ENCODE measurements around the gene IL18BP. TPM values are rescaled to one million over a fixed set of nuclear protein-coding genes. Genes with fewer than 3 reads are reported as not detected.

IL18BP gene
- total RNA-seq, 1 donor from 2014 or later, result 19.8 TPM

DNA sequence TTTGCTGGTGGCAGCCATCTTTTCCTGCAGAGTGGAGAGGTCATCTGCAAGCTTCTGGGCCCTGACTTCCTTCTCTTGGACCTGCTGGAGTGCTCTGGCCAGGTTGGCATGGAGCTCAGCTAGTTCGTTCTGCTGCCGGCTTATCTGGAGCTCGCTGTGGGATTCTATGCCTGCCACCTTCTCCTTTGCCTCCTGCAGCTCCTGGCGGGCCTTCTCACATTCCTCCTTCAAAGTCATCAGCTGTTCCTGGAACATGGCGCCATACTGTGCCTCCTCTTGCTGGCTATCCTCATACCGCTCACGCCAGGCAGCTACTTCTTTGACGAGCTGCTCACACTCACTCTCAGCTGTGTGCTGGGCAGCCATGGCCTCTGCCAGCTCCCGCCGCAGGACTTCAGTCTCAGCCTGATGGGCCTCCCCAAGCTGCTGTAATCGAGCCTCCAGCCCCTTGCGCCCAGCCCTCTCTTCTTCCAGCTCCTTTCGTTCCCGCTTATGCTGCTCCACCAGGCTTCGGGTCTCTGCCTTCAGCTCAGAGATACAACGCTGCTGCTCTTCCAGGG lies 16.1 kb downstream of the IL18BP start:
- Mint-ChIP-seq H3K9me3 (ENCODE audit: low read depth) (no peaks in the 10 kb centered on the region), H3K36me3 (ENCODE audit: insufficient read depth) (peaks cover 37% of the 10 kb centered on the region), H3K27me3 (no peaks in the 10 kb centered on the region), H3K4me1 (ENCODE audit: low read depth) (no peaks in the 10 kb centered on the region), H3K4me3 (ENCODE audit: low read depth) (no peak overlapping the region), H3K27ac (peak overlapping the region; percentile 76)
- TF ChIP-seq, protein P1, sequence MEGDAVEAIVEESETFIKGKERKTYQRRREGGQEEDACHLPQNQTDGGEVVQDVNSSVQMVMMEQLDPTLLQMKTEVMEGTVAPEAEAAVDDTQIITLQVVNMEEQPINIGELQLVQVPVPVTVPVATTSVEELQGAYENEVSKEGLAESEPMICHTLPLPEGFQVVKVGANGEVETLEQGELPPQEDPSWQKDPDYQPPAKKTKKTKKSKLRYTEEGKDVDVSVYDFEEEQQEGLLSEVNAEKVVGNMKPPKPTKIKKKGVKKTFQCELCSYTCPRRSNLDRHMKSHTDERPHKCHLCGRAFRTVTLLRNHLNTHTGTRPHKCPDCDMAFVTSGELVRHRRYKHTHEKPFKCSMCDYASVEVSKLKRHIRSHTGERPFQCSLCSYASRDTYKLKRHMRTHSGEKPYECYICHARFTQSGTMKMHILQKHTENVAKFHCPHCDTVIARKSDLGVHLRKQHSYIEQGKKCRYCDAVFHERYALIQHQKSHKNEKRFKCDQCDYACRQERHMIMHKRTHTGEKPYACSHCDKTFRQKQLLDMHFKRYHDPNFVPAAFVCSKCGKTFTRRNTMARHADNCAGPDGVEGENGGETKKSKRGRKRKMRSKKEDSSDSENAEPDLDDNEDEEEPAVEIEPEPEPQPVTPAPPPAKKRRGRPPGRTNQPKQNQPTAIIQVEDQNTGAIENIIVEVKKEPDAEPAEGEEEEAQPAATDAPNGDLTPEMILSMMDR (IDR thresholded peaks at IDR 0.05; ENCODE audit: unreplicated experiment), result no peak
- no peak for DNase-seq (ENCODE audit: low spot score, unreplicated experiment)

DNA sequence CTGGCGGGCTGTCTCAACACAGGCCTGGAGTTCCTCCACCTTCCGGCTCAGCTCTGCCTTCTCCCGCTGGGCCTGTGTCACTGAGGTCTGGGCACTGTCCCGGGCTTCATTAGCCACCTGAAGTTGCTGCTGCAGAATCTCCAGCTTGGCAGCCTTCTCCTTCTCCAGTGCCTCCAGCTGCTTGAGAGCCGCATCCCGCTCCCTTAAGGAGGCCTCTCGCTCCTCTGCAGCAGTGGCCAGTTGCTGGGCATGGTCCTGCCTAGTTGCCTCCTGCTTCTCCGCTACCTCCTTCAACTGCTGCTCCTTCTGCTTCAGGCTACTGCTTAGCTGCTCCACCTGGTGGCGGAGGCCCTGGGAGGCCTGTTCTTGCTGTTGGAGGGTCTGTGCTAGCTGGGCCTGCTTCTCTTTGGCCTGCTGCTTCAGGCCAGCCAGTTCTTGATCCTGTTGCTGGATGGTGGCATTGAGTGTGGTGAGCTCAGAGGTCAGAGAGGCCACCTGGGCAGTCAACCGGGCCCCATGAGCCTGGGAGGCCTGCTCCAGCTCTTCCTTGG lies 16.9 kb downstream of the IL18BP start:
- H3K4me3 Mint-ChIP-seq (ENCODE audit: low read depth), result no peak overlapping the region
- H3K27ac Mint-ChIP-seq, result no peak overlapping the region
- H3K9me3 Mint-ChIP-seq (ENCODE audit: low read depth), result no peaks in the 10 kb centered on the region
- no peak for DNase-seq (ENCODE audit: low spot score, unreplicated experiment)
- no peaks in the 10 kb centered on the region for H3K27me3 Mint-ChIP-seq
- H3K36me3 Mint-ChIP-seq (ENCODE audit: insufficient read depth), result peaks cover 42% of the 10 kb centered on the region
- TF ChIP-seq, protein P1 (IDR thresholded peaks at IDR 0.05; ENCODE audit: unreplicated experiment), result peak; percentile 47
- no peaks in the 10 kb centered on the region for H3K4me1 Mint-ChIP-seq (ENCODE audit: low read depth)

DNA sequence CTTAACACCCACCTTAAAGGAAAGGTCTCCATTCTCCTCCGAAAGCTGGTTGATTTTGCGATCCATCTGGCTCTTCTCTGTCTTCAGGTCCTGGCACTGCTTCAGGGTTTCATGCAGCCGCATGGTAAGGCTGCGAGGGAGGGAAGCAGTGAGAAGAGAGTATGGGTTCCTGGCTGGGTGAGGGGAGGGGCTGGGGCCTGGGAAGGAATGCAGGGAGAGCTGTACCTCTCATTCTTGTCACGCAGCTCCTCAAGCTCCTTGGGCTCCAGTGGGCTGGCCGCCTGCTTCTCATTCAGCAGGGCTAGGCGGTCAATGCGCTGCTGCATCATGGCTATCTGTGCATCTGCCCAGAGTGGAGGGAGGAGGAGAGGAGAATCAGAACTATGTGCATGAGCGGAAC lies 19.5 kb downstream of the IL18BP start:
- H3K36me3 Mint-ChIP-seq (ENCODE audit: insufficient read depth), result peaks cover 44% of the 10 kb centered on the region
- no peaks in the 10 kb centered on the region for H3K4me1 Mint-ChIP-seq (ENCODE audit: low read depth)
- H3K9me3 Mint-ChIP-seq (ENCODE audit: low read depth), result no peaks in the 10 kb centered on the region
- no peaks in the 10 kb centered on the region for H3K27me3 Mint-ChIP-seq
- no peak for DNase-seq (ENCODE audit: low spot score, unreplicated experiment)
- H3K4me3 Mint-ChIP-seq (ENCODE audit: low read depth), result no peak overlapping the region
- peak overlapping the region; percentile 14 for H3K27ac Mint-ChIP-seq
- TF ChIP-seq, protein P1 (IDR thresholded peaks at IDR 0.05; ENCODE audit: unreplicated experiment), result no peak

DNA sequence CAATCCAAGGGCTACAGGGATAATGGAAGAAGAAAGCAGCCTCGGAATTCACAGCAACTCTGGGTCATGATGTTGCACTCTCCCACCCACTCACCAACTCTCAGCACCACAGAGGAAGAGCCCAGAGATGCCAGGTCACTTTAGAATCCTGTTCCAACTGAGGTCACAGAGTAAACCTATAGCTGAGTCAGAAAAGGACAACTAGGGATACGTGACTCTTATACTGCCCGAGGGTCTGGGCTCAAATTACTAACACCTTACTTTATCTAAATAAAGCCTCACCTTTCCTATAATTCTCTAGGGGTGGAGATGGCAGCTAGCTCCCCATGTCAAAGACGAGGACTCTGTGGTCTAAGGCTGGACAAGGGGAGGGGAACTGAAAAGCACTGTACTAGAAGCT lies 24.6 kb downstream of the IL18BP start:
- TF ChIP-seq, protein P1 (IDR thresholded peaks at IDR 0.05; ENCODE audit: unreplicated experiment), result no peak
- Mint-ChIP-seq H3K27ac (no peak overlapping the region), H3K36me3 (ENCODE audit: insufficient read depth) (peaks cover 17% of the 10 kb centered on the region), H3K27me3 (no peaks in the 10 kb centered on the region), H3K9me3 (ENCODE audit: low read depth) (no peaks in the 10 kb centered on the region), H3K4me1 (ENCODE audit: low read depth) (no peaks in the 10 kb centered on the region), H3K4me3 (ENCODE audit: low read depth) (no peak overlapping the region)
- no peak for DNase-seq (ENCODE audit: low spot score, unreplicated experiment)

DNA sequence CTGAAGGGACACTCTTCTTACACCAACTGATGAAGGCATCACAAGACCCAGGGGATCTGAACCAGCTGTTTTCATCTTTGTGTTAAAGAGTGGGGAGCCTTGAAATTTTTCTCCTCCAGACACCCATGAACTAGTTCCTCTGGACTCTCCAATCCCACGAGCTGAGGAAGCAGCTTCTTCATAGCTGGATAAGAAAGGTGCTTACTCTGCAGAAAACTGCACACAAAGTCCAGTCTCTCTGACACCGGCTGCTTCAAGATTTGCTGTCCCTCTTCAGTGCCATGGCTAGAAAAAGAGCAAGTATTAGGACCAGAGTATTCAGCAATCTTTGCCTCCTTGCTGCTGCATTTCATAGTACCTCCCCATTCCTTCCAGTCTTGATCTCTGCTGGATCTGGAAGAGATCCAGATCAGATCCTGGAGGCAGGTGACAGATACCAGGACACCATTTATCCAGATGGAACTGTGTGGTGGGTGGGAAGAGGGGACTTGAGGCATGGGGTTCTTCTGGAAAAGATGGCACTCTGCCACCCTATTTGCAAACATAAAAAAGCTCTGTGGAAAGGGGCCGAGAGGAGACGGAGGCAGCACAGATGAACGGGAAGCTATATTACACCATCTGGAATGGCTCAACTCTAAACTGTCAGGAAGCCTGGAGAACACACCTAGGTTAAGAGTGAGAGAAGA lies 25.5 kb downstream of the IL18BP start:
- Mint-ChIP-seq H3K36me3 (ENCODE audit: insufficient read depth) (peaks cover 14% of the 10 kb centered on the region), H3K4me3 (ENCODE audit: low read depth) (no peak overlapping the region), H3K27me3 (no peaks in the 10 kb centered on the region), H3K4me1 (ENCODE audit: low read depth) (no peaks in the 10 kb centered on the region), H3K27ac (no peak overlapping the region), H3K9me3 (ENCODE audit: low read depth) (no peaks in the 10 kb centered on the region)
- no peak for DNase-seq (ENCODE audit: low spot score, unreplicated experiment)
- TF ChIP-seq, protein P1 (IDR thresholded peaks at IDR 0.05; ENCODE audit: unreplicated experiment), result no peak

Data from progenitor cell of endocrine pancreas (in vitro differentiated cells).